Activated naive CD8-positive, alpha-beta T cell treated with anti-CD3 and anti-CD28 coated beads, Interleukin-2, amount 10 ng/mL, durations not matched to agents 7 days and 5 days (primary cell): ENCODE results near the gene NAIP. TPM values are rescaled to one million over a fixed set of nuclear protein-coding genes. Genes with fewer than 3 reads are reported as not detected.
"Not testable (repeated sequence)": the region's sequence is repeated elsewhere in the genome, so short reads cannot be mapped to it uniquely, and the experiment has no call there.

Experiments
- ATAC-seq: fragments of 150-1000 bp; cut with Tn5 transposase; one replicate; pipeline ENCODE4 v1.10.0; 2021; ENCODE audit warnings: low read depth, moderate library complexity
- POLR2A ChIA-PET: fragments of 350-600 bp; sonication (Branson Sonifier 250); formaldehyde crosslinking; loops from one replicate; lab custom pipeline; 2021; ENCODE audit warnings: antibody characterized with exemption; lab: Charles Lee
- DNase-seq: peaks from one replicate; pipeline ENCODE4 v3.0.0; 2021
- H3K27ac Mint-ChIP-seq: one replicate; pipeline ENCODE4 v1.8.0; 2022; ENCODE audit warnings: mild to moderate bottlenecking, mixed read lengths
- H3K27me3 Mint-ChIP-seq: one replicate; pipeline ENCODE4 v1.8.0; 2022; ENCODE audit warnings: mild to moderate bottlenecking, moderate library complexity, mixed read lengths
- H3K36me3 Mint-ChIP-seq: one replicate; pipeline ENCODE4 v1.8.0; 2021; ENCODE audit warnings: mild to moderate bottlenecking, mixed read lengths
- H3K4me1 Mint-ChIP-seq: one replicate; pipeline ENCODE4 v1.8.0; 2021; ENCODE audit warnings: mixed read lengths
- H3K4me3 Mint-ChIP-seq: one replicate; pipeline ENCODE4 v1.8.0; 2022; ENCODE audit warnings: mild to moderate bottlenecking, moderate library complexity, mixed read lengths
- H3K9me3 Mint-ChIP-seq: one replicate; pipeline ENCODE4 v1.8.0; 2021; ENCODE audit warnings: mixed read lengths
- total RNA-seq, 2 experiments: library from RNA; stranded (reverse); gene quantifications; one replicate each; pipeline ENCODE4 v1.2.3, GENCODE V29; 2021

The NAIP gene, protein sequence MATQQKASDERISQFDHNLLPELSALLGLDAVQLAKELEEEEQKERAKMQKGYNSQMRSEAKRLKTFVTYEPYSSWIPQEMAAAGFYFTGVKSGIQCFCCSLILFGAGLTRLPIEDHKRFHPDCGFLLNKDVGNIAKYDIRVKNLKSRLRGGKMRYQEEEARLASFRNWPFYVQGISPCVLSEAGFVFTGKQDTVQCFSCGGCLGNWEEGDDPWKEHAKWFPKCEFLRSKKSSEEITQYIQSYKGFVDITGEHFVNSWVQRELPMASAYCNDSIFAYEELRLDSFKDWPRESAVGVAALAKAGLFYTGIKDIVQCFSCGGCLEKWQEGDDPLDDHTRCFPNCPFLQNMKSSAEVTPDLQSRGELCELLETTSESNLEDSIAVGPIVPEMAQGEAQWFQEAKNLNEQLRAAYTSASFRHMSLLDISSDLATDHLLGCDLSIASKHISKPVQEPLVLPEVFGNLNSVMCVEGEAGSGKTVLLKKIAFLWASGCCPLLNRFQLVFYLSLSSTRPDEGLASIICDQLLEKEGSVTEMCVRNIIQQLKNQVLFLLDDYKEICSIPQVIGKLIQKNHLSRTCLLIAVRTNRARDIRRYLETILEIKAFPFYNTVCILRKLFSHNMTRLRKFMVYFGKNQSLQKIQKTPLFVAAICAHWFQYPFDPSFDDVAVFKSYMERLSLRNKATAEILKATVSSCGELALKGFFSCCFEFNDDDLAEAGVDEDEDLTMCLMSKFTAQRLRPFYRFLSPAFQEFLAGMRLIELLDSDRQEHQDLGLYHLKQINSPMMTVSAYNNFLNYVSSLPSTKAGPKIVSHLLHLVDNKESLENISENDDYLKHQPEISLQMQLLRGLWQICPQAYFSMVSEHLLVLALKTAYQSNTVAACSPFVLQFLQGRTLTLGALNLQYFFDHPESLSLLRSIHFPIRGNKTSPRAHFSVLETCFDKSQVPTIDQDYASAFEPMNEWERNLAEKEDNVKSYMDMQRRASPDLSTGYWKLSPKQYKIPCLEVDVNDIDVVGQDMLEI (N-terminal part only)
- 10 to 100 TPM in 1 of 2 experiments, 1 to 10 TPM in 1; 8.2 to 10.1 TPM for total RNA-seq

DNA sequence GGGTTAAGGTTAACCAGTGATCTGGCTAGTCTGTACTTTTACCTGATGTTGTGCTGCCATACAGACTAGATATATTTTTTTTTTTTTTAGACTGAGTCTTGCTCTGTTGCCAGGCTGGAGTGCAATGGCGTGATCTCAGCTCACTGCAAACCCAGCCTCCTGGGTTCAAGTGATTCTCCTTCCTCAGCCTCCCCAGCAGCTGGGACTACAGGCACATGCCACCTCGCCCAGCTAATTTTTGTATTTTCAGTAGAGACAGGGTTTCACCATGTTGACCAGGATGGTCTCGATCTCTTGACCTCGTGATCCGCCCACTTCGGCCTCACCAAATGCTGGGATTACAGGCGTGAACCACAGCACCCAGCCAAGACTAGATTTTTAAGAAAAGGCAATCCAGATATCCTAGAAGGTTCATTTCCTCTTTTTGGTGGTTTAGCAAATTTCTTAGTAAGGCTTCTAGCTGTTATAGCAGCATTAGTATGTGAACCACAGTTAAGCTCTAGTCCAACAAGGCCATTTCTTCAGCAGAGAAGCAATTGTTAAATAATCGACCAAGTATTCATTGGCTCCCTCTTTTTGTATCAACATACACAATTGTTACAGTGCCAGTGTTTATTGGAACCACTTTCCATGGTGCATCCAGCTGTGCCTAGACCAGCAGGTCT is at the start of gene NAIP:
TSS of gene NAIP (minus strand) at position 51 of the 665 bp plus-strand sequence. CDS start 12,424 bp downstream, outside the sequence.
- H3K36me3 Mint-ChIP-seq, H3K9me3 Mint-ChIP-seq, DNase-seq, ATAC-seq, H3K27ac Mint-ChIP-seq, POLR2A ChIA-PET, H3K4me1 Mint-ChIP-seq, H3K27me3 Mint-ChIP-seq, H3K4me3 Mint-ChIP-seq: not testable (repeated sequence)

- H3K27ac Mint-ChIP-seq, H3K27me3 Mint-ChIP-seq, H3K4me1 Mint-ChIP-seq, POLR2A ChIA-PET, H3K36me3 Mint-ChIP-seq, H3K4me3 Mint-ChIP-seq, DNase-seq, H3K9me3 Mint-ChIP-seq: not testable (repeated sequence)
- peak; percentile 99 for ATAC-seq
Measured at GRCh38 chr5:71067262-71067928, 42.3 kb upstream of the NAIP start, which contains the start of gene GTF2H2. TSS of gene GTF2H2 (minus strand) at chr5:71067676. CDS start at chr5:71062763, 4,913 bp downstream.

DNA sequence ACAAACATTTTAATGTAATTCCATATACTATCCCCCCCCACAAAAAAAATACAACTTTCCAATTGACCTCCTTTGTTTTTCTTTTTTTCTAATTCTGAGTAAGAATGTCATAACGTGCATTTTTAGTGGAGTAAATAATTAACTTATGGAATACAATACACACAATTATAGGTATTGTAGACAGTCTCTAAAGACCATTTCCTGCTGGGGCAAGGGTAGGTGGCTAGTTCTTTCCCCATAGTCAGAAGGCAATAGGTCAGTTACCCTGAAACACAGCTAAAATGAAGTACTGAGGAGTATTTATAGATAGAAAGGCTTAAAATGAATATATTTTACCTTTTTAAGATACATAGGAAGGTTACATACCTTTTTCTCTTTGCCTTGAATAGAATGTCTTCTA is 36.2 kb upstream of the NAIP start:
- H3K4me1 Mint-ChIP-seq, H3K27ac Mint-ChIP-seq, DNase-seq, H3K4me3 Mint-ChIP-seq, POLR2A ChIA-PET, H3K9me3 Mint-ChIP-seq, ATAC-seq, H3K36me3 Mint-ChIP-seq, H3K27me3 Mint-ChIP-seq: not testable (repeated sequence)

DNA sequence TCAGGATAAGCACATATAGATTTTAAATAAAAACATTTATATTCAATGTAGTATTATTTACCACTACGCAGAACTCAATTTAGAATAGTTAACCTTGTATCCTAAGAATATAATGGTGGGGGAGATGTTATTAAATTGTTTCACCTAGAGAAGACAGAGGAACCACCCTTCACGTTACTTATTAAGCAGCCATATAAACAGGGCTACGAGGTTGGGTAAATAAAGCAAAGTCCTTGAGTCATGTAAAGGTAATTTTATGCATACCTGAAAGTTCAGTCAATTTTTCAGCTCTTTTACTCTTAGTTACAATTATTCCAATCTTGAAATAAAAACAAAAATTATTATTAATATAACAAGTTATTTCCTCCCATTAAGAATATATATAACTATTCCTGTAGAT is 34.3 kb upstream of the NAIP start:
- H3K9me3 Mint-ChIP-seq, DNase-seq, H3K4me1 Mint-ChIP-seq, H3K36me3 Mint-ChIP-seq, H3K27ac Mint-ChIP-seq, POLR2A ChIA-PET, H3K4me3 Mint-ChIP-seq, ATAC-seq, H3K27me3 Mint-ChIP-seq: not testable (repeated sequence)

DNA sequence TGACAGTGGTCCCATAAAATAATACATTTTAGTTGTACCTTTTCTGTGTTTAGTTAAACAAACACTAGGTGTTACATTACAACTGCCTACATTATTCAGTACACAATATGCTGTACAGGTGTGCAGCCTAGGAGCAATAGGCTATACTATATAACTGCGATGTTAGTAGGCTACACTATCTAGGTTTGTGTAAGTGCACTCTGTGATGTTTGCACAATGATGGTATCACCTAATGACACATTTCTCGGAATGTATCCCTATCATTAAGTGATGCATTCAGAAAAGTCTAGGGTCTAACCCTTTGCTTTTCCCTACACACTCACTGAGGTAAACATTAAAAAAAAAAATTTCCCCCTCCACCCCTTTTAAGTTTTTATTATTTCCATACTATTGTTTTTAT is 19.7 kb upstream of the NAIP start:
- ATAC-seq, H3K36me3 Mint-ChIP-seq, H3K27ac Mint-ChIP-seq, DNase-seq, POLR2A ChIA-PET, H3K4me1 Mint-ChIP-seq, H3K4me3 Mint-ChIP-seq, H3K27me3 Mint-ChIP-seq, H3K9me3 Mint-ChIP-seq: not testable (repeated sequence)

DNA sequence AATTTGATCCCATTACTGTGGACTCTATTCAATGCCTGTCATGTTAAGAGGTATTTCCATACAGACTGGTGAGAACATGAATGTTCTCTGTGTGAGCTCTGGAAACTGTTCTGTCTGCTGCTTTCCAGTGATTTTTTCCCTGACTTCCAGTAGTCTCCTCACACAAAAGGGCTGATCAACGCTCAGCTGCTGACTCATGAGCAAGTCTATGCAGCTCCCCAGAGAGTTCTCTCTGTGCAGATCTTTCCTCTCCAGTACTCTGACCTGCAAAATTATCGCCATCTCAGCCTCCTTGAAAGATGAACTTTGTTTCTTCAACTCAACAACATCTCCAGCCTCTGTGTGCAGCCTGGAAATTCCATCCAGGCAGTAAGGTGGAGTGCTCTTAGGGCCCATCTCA is 19.0 kb upstream of the NAIP start:
- POLR2A ChIA-PET, H3K27me3 Mint-ChIP-seq, H3K27ac Mint-ChIP-seq, DNase-seq, ATAC-seq, H3K4me3 Mint-ChIP-seq, H3K36me3 Mint-ChIP-seq, H3K9me3 Mint-ChIP-seq, H3K4me1 Mint-ChIP-seq: not testable (repeated sequence)

GRCh38 chr5:71031046-71031776 is 6.1 kb upstream of the NAIP start:
- H3K27me3 Mint-ChIP-seq, H3K27ac Mint-ChIP-seq, H3K36me3 Mint-ChIP-seq, DNase-seq, H3K9me3 Mint-ChIP-seq, H3K4me3 Mint-ChIP-seq, POLR2A ChIA-PET, H3K4me1 Mint-ChIP-seq, ATAC-seq: not testable (repeated sequence)

DNA sequence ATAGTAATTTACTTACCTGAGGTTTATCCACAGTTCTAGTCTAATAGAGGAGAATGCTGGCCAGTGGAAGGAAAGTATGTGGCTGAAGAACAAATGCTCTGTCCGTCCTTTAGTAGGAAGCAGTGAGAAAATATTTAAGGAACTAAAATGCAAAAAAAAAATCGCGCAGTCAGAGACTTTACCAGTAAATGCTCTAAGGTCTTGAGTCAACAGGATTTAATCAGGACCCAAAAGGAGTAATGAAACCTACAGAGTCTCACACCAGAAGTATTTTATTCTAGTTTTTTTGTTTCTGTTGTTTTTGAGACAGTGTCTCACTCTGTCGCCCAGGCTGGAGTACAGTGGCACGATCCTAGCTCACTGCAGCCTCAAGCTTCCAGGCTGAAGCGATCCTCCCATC is 4.5 kb downstream of the NAIP start:
- ATAC-seq, H3K4me1 Mint-ChIP-seq, H3K36me3 Mint-ChIP-seq, H3K9me3 Mint-ChIP-seq, POLR2A ChIA-PET, H3K27me3 Mint-ChIP-seq, H3K4me3 Mint-ChIP-seq, DNase-seq, H3K27ac Mint-ChIP-seq: not testable (repeated sequence)

DNA sequence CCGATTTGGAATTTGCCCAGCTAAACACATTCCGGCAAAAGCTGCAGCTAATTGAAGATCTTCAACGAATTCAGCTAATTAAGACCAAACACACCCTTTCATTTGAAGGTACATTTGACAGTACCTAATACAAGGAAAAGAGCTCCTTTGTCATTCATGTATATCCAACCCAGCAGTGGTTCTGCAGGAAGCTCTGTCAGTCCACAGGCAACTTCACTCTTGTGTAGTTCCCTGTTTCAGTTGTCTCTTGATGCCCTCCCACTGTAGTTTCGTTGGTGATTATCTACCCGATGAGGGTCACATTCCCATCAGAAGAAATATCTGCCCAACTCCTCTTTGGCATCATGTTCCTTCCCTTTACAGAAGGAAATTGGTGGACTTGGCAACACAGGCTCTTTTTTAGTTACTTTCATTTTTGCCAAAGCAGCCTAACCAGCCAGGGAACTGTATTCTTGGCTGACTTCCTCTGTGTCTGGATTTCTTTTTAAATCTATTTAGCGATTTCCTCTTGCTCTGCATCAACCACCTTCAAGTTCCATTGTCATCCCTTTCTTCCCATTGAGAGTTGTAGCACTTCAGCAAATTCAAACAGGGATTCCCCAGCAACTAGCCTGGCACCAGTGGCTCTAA is 6.6 kb downstream of the NAIP start:
- DNase-seq, H3K4me3 Mint-ChIP-seq, H3K4me1 Mint-ChIP-seq, POLR2A ChIA-PET, H3K27me3 Mint-ChIP-seq, ATAC-seq, H3K36me3 Mint-ChIP-seq, H3K27ac Mint-ChIP-seq, H3K9me3 Mint-ChIP-seq: not testable (repeated sequence)

- POLR2A ChIA-PET, result no interaction called here
- H3K27ac Mint-ChIP-seq, result no peak overlapping the region
- no peaks in the 10 kb centered on the region for H3K4me1 Mint-ChIP-seq
- H3K9me3 Mint-ChIP-seq, result no peaks in the 10 kb centered on the region
- no peaks in the 10 kb centered on the region for H3K36me3 Mint-ChIP-seq
- DNase-seq (no peak), ATAC-seq (no peak)
- no peaks in the 10 kb centered on the region for H3K27me3 Mint-ChIP-seq
- no peak overlapping the region for H3K4me3 Mint-ChIP-seq
Measured at GRCh38 chr5:71014176-71014575, 11.0 kb downstream of the NAIP start.

DNA sequence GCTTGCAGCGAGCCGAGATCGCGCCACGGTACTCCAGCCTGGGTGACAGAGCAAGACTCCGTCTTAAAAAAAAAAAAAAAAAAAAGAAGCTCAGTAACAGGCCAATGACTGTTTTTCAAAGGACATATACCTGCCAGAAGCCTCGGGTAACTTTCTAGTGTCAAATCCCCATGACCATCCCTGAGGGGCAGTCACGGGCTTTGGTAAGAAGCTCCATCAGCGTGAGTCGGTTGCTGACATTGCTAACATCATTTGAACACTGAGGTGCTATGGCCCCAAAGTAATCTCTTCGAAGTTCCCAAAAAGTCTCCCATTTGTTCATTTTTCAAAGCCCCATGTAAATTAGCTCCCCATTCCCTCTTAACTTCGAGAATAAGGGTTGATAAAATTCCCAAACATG is 11.6 kb downstream of the NAIP start:
- DNase-seq (no peak), ATAC-seq (no peak)
- no peaks in the 10 kb centered on the region for H3K27me3 Mint-ChIP-seq
- no peaks in the 10 kb centered on the region for H3K9me3 Mint-ChIP-seq
- no peak overlapping the region for H3K27ac Mint-ChIP-seq
- no peaks in the 10 kb centered on the region for H3K36me3 Mint-ChIP-seq
- no peak overlapping the region for H3K4me3 Mint-ChIP-seq
- H3K4me1 Mint-ChIP-seq, result no peaks in the 10 kb centered on the region
- POLR2A ChIA-PET, result no interaction called here

GRCh38 chr5:71011194-71011792 is 13.8 kb downstream of the NAIP start:
- ATAC-seq (no peak), DNase-seq (no peak)
- no peaks in the 10 kb centered on the region for H3K27me3 Mint-ChIP-seq
- no peaks in the 10 kb centered on the region for H3K36me3 Mint-ChIP-seq
- H3K4me3 Mint-ChIP-seq, result no peak overlapping the region
- POLR2A ChIA-PET, result no interaction called here
- no peak overlapping the region for H3K27ac Mint-ChIP-seq
- no peaks in the 10 kb centered on the region for H3K4me1 Mint-ChIP-seq
- H3K9me3 Mint-ChIP-seq, result no peaks in the 10 kb centered on the region
